Stimulated activated naive CD4-positive, alpha-beta T cell (primary cell): Measurements from ENCODE around the gene ABHD14A.

Experiments
- DNase-seq, 6 experiments: peaks; one replicate each; lab custom pipeline; 2025; lab: John Stamatoyannopoulos, UW

The ABHD14A gene

GRCh38 chr3:51957520-51958205 is 17.2 kb upstream of the ABHD14A start:
- DNase-seq: no peak

- no peak for DNase-seq
These were observed 16.0 kb upstream of the ABHD14A start for GRCh38 chr3:51958603-51959521.

GRCh38 chr3:51959651-51960050 is 15.2 kb upstream of the ABHD14A start:
- no peak for DNase-seq

- DNase-seq: no peak
These were observed 14.5 kb upstream of the ABHD14A start for GRCh38 chr3:51960386-51960785.

GRCh38 chr3:51961011-51961410 is 13.9 kb upstream of the ABHD14A start:
- DNase-seq: no peak

GRCh38 chr3:51961602-51962569 is 13.0 kb upstream of the ABHD14A start:
- DNase-seq: no peak

- no peak for DNase-seq
These were observed 11.9 kb upstream of the ABHD14A start for GRCh38 chr3:51962854-51963530.

GRCh38 chr3:51963951-51964451 is 10.9 kb upstream of the ABHD14A start:
- DNase-seq: no peak

- DNase-seq: no peak
These were observed 10.3 kb upstream of the ABHD14A start for GRCh38 chr3:51964521-51964920.

GRCh38 chr3:51966016-51966415 is 8.8 kb upstream of the ABHD14A start:
- no peak for DNase-seq

GRCh38 chr3:51966486-51966885 is 8.4 kb upstream of the ABHD14A start:
- no peak for DNase-seq

- DNase-seq: peak in 2 of 6 experiments; percentile 10 to 34
These were observed 7.9 kb upstream of the ABHD14A start for GRCh38 chr3:51966922-51967383.

- DNase-seq: peak in 4 of 6 experiments; percentile 25 to 46 (median 39)
These were observed 7.3 kb upstream of the ABHD14A start, which contains the start of gene PCBP4 for GRCh38 chr3:51967384-51968169. TSS of gene PCBP4 (minus strand) at chr3:51967454. CDS start at chr3:51961240, 6,214 bp downstream.

GRCh38 chr3:51968170-51968775 is 6.6 kb upstream of the ABHD14A start:
- no peak for DNase-seq

- no peak for DNase-seq
These were observed 5.8 kb upstream of the ABHD14A start for GRCh38 chr3:51968883-51969678.

GRCh38 chr3:51969841-51970240 is 5.0 kb upstream of the ABHD14A start:
- no peak for DNase-seq

GRCh38 chr3:51970606-51971300 is 4.1 kb upstream of the ABHD14A start:
- no peak for DNase-seq

- no peak for DNase-seq
These were observed 3.5 kb upstream of the ABHD14A start for GRCh38 chr3:51971350-51971749.
